Measurements from ENCODE around the gene DIAPH1. TPM values are rescaled to one million over a fixed set of nuclear protein-coding genes. Genes with fewer than 3 reads are reported as not detected.

The DIAPH1 gene
- total RNA-seq, 1 experiment from 2014 or later, result 142 TPM

- TF ChIP-seq POLR2A (IDR thresholded peaks at IDR 0.05; ENCODE audit: borderline replicate concordance, extremely low read depth, insufficient read depth, insufficient read length), result no peak
- TF ChIP-seq EZH2 (IDR thresholded peaks at IDR 0.05), result no peak
- no peak for TF ChIP-seq SP1 (IDR thresholded peaks at IDR 0.05; ENCODE audit: low read depth)
- TF ChIP-seq ZNF274 (IDR thresholded peaks at IDR 0.05; ENCODE audit: low read depth, low read length), result no peak
- no peak for TF ChIP-seq TCF7L2 (IDR thresholded peaks at IDR 0.05; ENCODE audit: borderline replicate concordance, extremely low read depth, insufficient read depth, insufficient read length)
- TF ChIP-seq REST (IDR thresholded peaks at IDR 0.05; ENCODE audit: low read depth), result no peak
Measured at GRCh38 chr5:141636106-141636412, 17.3 kb upstream of the DIAPH1 start (continued).

GRCh38 chr5:141635646-141636045 is 16.8 kb upstream of the DIAPH1 start:
- ChIA-PET CTCF (interaction anchor here (1.5 to 3.5 kb wide), 3 partner anchors 16 to 326 kb away, joined by 3 to 35 read pairs (median 25); partner anchors contain the start of gene DIAPH1), RAD21 (ENCODE audit: low non-redundant PET in 1 of 2, low total read pairs in 2 of 2, uncharacterized antibody in 2 of 2, unreplicated experiment in 2 of 2) (interaction anchor here in 1 of 2 experiments (1.0 kb wide), 1 partner anchor 266 kb away, joined by 3 read pairs; no protein-coding TSS in a partner anchor), POLR2A (interaction anchor here (2.0 kb wide), 1 partner anchor 17 kb away, joined by 14 read pairs; the partner anchor contains the start of gene DIAPH1)
- no peaks in the 10 kb centered on the region for H3K9me2 ChIP-seq (ENCODE audit: insufficient read depth)
- DNase-seq (ENCODE audit: low read depth, low spot score) (no peak), ATAC-seq (no peak)
- H2AFZ ChIP-seq (ENCODE audit: low read depth, low read length, poor library complexity, severe bottlenecking), result no peak overlapping the region
- H3K9ac ChIP-seq (ENCODE audit: low read length), result peak overlapping the region; percentile 76
- no peaks in the 10 kb centered on the region for H3K27me3 ChIP-seq (ENCODE audit: insufficient read depth, low read length)
- TF ChIP-seq EGR1 (IDR thresholded peaks at IDR 0.05; ENCODE audit: low read depth) (no peak), ZFX (IDR thresholded peaks at IDR 0.05) (no peak), CBX3 (IDR thresholded peaks at IDR 0.05; ENCODE audit: low read depth) (no peak), POLR2AphosphoS5 (IDR thresholded peaks at IDR 0.05; ENCODE audit: low read depth, low read length) (no peak), REST (IDR thresholded peaks at IDR 0.05; ENCODE audit: low read depth) (no peak)
- no peaks in the 10 kb centered on the region for H3K9me3 ChIP-seq (ENCODE audit: control insufficient read depth in 1 of 2, insufficient read depth in 1 of 2, low read depth in 1 of 2, low read length in 2 of 2)
- intact Hi-C loops (cut with micrococcal nuclease), result loop anchor here (1.0 kb wide), 1 partner anchor 16 kb away; no protein-coding TSS in a partner anchor
- H4K20me1 ChIP-seq (ENCODE audit: insufficient read depth), result no peaks in the 10 kb centered on the region
- H3K79me2 ChIP-seq (ENCODE audit: insufficient read depth, low read length), result peaks cover 58% of the 10 kb centered on the region
- H3K36me3 ChIP-seq (ENCODE audit: control insufficient read depth in 1 of 2, insufficient read depth in 2 of 2, low read length in 2 of 2), result peaks cover 7 to 11% of the 10 kb centered on the region in 2 experiments; a peak in 3 of 4 replicates
- no peak overlapping the region for H3K27ac ChIP-seq (ENCODE audit: low read depth, low read length)
- H3K4me2 ChIP-seq (ENCODE audit: low read length), result peak overlapping the region; percentile 98
- no TSS peak for BruUV-seq (replicated peaks)
- peaks cover 5 to 24% of the 10 kb centered on the region in 2 experiments for H3K4me1 ChIP-seq (ENCODE audit: control insufficient read depth in 1 of 2, insufficient read depth in 2 of 2, low read length in 2 of 2)
- H3K4me3 ChIP-seq (replicated peaks in 1 of 2; ENCODE audit: low read depth in 1 of 2, low read length in 2 of 2), result peak overlapping the region; percentile 78 to 96

All from HCT116 (cell line).